K562 (cell line): ENCODE data around the gene NTN1. TPM values are rescaled to one million over a fixed set of nuclear protein-coding genes. Genes with fewer than 3 reads are reported as not detected.
A peak's percentile ranks its signal among the peaks of the same experiment; 100 is the strongest.

Experiments used
- ATAC-seq: fragments of 200-7000 bp; cut with Tn5 transposase; 3 replicates; pipeline ENCODE4 v1.9.1; 2020; ENCODE audit warnings: moderate library complexity
- BruUV-seq: library from RNA; stranded (reverse); fragments of 400-500 nt; replicated peaks from 2 replicates; lab custom pipeline; 2021; lab: Mats Ljungman, UMichigan
- CTCF ChIA-PET: fragments of 300-600 bp; formaldehyde crosslinking; extraction: SDS; loops from one replicate; lab custom pipeline; 2021; ENCODE audit warnings: low intra/inter-chr PET ratio; lab: Yijun Ruan, JAX
- POLR2A ChIA-PET: fragments of 300-600, 350-650 bp; sonication (Branson Sonifier 250); formaldehyde crosslinking; extraction: SDS; loops from one replicate; lab custom pipeline; 2021; ENCODE audit warnings: antibody characterized with exemption, inconsistent platforms; lab: Yijun Ruan, JAX
- DNase-seq, 4 experiments: peaks; one replicate each; pipeline versions ENCODE4 v3.0.0 to v3.0.0-alpha.2; 2011 to 2018; ENCODE audit warnings: low spot score in 3 of 4, mixed read lengths in 3 of 4; ENCODE audit errors: extremely low read depth in 1 of 4
- FAIRE-seq: peaks from 2 replicates; lab custom pipeline; 2011; peaks lifted over from hg19 to GRCh38; lab: Jason Lieb, UNC
- H2AFZ ChIP-seq: 2 replicates; pipeline ENCODE4 v1.6.0; 2011; ENCODE audit warnings: low read depth, low read length, control low read depth, inconsistent platforms
- H3K27ac ChIP-seq: fragments of 200-600 bp; 3 replicates; pipeline ENCODE4 v1.8.0; 2011; ENCODE audit warnings: low read depth, mild to moderate bottlenecking, control low read depth, inconsistent platforms, low read length, moderate library complexity, mixed read lengths; ENCODE audit errors: extremely low read depth
- H3K27me3 ChIP-seq, 2 experiments: fragments of 300-600 bp in 1 of 2; 2 replicates in 1 of 2; 3 replicates in 1 of 2; pipeline versions ENCODE4 v1.6.0 to v1.8.0; 2011; ENCODE audit warnings: inconsistent platforms in 2 of 2, low read length in 2 of 2, mild to moderate bottlenecking in 1 of 2, mixed read lengths in 1 of 2, moderate library complexity in 1 of 2; ENCODE audit not compliant: control insufficient read depth in 2 of 2, insufficient read depth in 2 of 2
- H3K36me3 ChIP-seq: fragments of 300-600 bp; 3 replicates; pipeline ENCODE4 v1.8.0; 2011; ENCODE audit warnings: mild to moderate bottlenecking, low read length, inconsistent platforms; ENCODE audit not compliant: control insufficient read depth, insufficient read depth
- H3K4me1 ChIP-seq, 2 experiments: fragments of 200-600 bp in 1 of 2; replicated peaks in 1 of 2; 2 replicates in 1 of 2; 3 replicates in 1 of 2; pipeline versions ENCODE4 v1.5.1 to v1.8.0; 2011; ENCODE audit warnings: inconsistent platforms in 2 of 2, low read length in 2 of 2, mild to moderate bottlenecking in 1 of 2, mixed read lengths in 1 of 2, moderate library complexity in 1 of 2; ENCODE audit not compliant: control insufficient read depth in 2 of 2, insufficient read depth in 2 of 2
- H3K4me2 ChIP-seq: 2 replicates; pipeline ENCODE4 v1.6.1; 2011; ENCODE audit warnings: low read length, control low read depth, inconsistent platforms, mixed read lengths; ENCODE audit not compliant: insufficient read depth
- H3K4me3 ChIP-seq: fragments of 200-600 bp; sonication (generic), shearing (Covaris generic); 2 replicates; pipeline ENCODE4 v1.5.1; 2016; ENCODE audit warnings: control low read depth, inconsistent platforms
- H3K79me2 ChIP-seq: fragments of 200-600 bp; 3 replicates; pipeline ENCODE4 v1.8.0; 2011; ENCODE audit warnings: low read length, inconsistent platforms; ENCODE audit not compliant: control insufficient read depth, insufficient read depth
- H3K9ac ChIP-seq, 2 experiments: 2 replicates each; pipeline versions ENCODE4 v1.6.0 to v1.6.1; 2011; ENCODE audit warnings: low read depth in 2 of 2, low read length in 2 of 2, control low read depth in 1 of 2, inconsistent platforms in 1 of 2, mild to moderate bottlenecking in 1 of 2, mixed read lengths in 1 of 2; ENCODE audit not compliant: insufficient read depth in 1 of 2
- H3K9me1 ChIP-seq: one replicate; pipeline ENCODE4 v1.6.0; 2011; ENCODE audit warnings: inconsistent platforms, mild to moderate bottlenecking, low read length, moderate library complexity; ENCODE audit not compliant: control insufficient read depth, insufficient read depth
- H3K9me3 ChIP-seq: replicated peaks from 2 replicates; pipeline ENCODE4 v1.5.1; 2011; ENCODE audit warnings: low read depth, low read length, inconsistent platforms; ENCODE audit not compliant: control insufficient read depth, insufficient read depth
- H4K20me1 ChIP-seq: replicated peaks from 2 replicates; pipeline ENCODE4 v1.6.1; 2011; ENCODE audit warnings: low read length, inconsistent platforms, mixed read lengths; ENCODE audit not compliant: control insufficient read depth, insufficient read depth
- CBFB ChIP-seq: sonication (generic); formaldehyde crosslinking; IDR thresholded peaks from 2 replicates; pipeline ENCODE4 v1.4.0; 2020; ENCODE audit warnings: mild to moderate bottlenecking, missing genetic modification reagents
- DLX4 ChIP-seq: fragments of 250-450 bp; sonication (Bioruptor Pico); IDR thresholded peaks from 2 replicates; pipeline ENCODE4 v1.6.1; 2021; ENCODE audit warnings: mild to moderate bottlenecking
- DPF2 ChIP-seq: fragments of 450-650 bp; IDR thresholded peaks from 2 replicates; pipeline ENCODE4 v1.6.1; 2016
- ESRRA ChIP-seq: fragments of 450-650 bp; IDR thresholded peaks from 2 replicates; pipeline ENCODE4 v1.6.1; 2014; ENCODE audit warnings: low read depth, mild to moderate bottlenecking, moderate library complexity, borderline replicate concordance
- HNRNPUL1 ChIP-seq: fragments of 200-400 bp; formaldehyde crosslinking; IDR thresholded peaks from 2 replicates; pipeline ENCODE4 v1.6.1; 2017; ENCODE audit warnings: low read length
- PHB ChIP-seq: fragments of 250-450 bp; sonication (Bioruptor Pico); IDR thresholded peaks from 2 replicates; pipeline ENCODE4 v1.5.0; 2021
- ZNF57 ChIP-seq: fragments of 450-650 bp; formaldehyde crosslinking; IDR thresholded peaks from 2 replicates; pipeline ENCODE4 v1.4.0; 2020; ENCODE audit warnings: mild to moderate bottlenecking, moderate library complexity
- ZNF586 ChIP-seq: fragments of 450-650 bp; formaldehyde crosslinking; conservative IDR thresholded peaks from 2 replicates; pipeline ENCODE4 v1.4.0; 2020; ENCODE audit warnings: mild to moderate bottlenecking, moderate library complexity
- ZNF780A ChIP-seq: fragments of 250-450 bp; sonication (Bioruptor Pico); IDR thresholded peaks from 2 replicates; pipeline ENCODE4 v1.5.0; 2021; ENCODE audit warnings: mild to moderate bottlenecking
- WGBS: fragments of 100-300 bp; shearing (Covaris generic); methylation state at CpG from one replicate; pipeline ENCODE4 v1.1.6; 2016; ENCODE audit warnings: low coverage, mixed read lengths; ENCODE audit not compliant: insufficient coverage; ENCODE audit errors: missing lambda C conversion rate; 5-methylcytosine and 5-hydroxymethylcytosine counted together
- in situ Hi-C: fragments of 300-500 bp; cut with MboI; formaldehyde crosslinking; loops from 4 replicates; pipeline ENCODE4 v1.15.0; 2018; ENCODE audit warnings: inconsistent platforms, mixed read lengths
- intact Hi-C: fragments of 100-400 bp; cut with micrococcal nuclease; formaldehyde crosslinking; loops from 2 replicates; pipeline ENCODE4 v1.14.2; 2022
- polyA plus RNA-seq, 8 experiments: library from polyadenylated mRNA; depleted of rRNA in 4 of 8; stranded (reverse) in 5 of 8; unstranded in 3 of 8; fragments of >200 nt; fragmentation: Nextera tagmentation in 2 of 8; fragmentation: Illumina TruSeq in 1 of 8; extraction: Ambion mirVana in 2 of 8; extraction: Trizol in 1 of 8; gene quantifications; 2 replicates each; pipeline versions ENCODE4 v1.2.1 to v1.2.3, GENCODE V29; 2011 to 2014; ENCODE audit warnings: inconsistent platforms in 1 of 8, missing spikeins in 1 of 8
- total RNA-seq, 7 experiments: library from RNA; depleted of rRNA in 6 of 7; stranded (reverse); fragments of >200 nt in 6 of 7; fragmentation: Illumina TruSeq in 2 of 7; extraction: Trizol in 2 of 7; gene quantifications; 2 replicates each; pipeline versions ENCODE4 v1.2.1 to v1.2.3, GENCODE V29; 2011 to 2021; ENCODE audit warnings: low replicate concordance in 1 of 7
- TF ChIP-seq, protein P1 (sequence below): sonication (generic); formaldehyde crosslinking; IDR thresholded peaks from 2 replicates; pipeline ENCODE4 v1.9.0; 2022; ENCODE audit warnings: mild to moderate bottlenecking, missing genetic modification reagents
- TF ChIP-seq, protein P2 (sequence below), 2 experiments: fragments of 150-350 bp in 1 of 2; IDR thresholded peaks; 2 replicates each; pipeline ENCODE4 v1.6.1; 2012 to 2016; ENCODE audit warnings: low read depth in 2 of 2, low read length in 2 of 2, mild to moderate bottlenecking in 1 of 2, moderate library complexity in 1 of 2
- TF ChIP-seq, protein P3 (sequence below): sonication (generic); formaldehyde crosslinking; IDR thresholded peaks from 2 replicates; pipeline ENCODE4 v1.8.0; 2022; ENCODE audit warnings: mild to moderate bottlenecking, missing genetic modification reagents

NTN1 gene
- total and polyA plus RNA-seq, 9 of the 15 experiments (the other 6 are each of a cell fraction or from before 2014, with no cell fraction given), result 0.02 TPM; not detected in 8

GRCh38 chr17:9144502-9145249 is 123.4 kb downstream of the NTN1 start:
- ChIA-PET CTCF (no interaction called here), POLR2A (interaction anchor here (1.3 kb wide), 1 partner anchor 13 kb away, joined by 3 read pairs; no protein-coding TSS in a partner anchor)
- 3% methylated on average over 15 of the region's 19 CpGs for WGBS
- FAIRE-seq (no peak), DNase-seq (peak in 2 of 4 experiments; percentile 9 to 10), ATAC-seq (no peak)
- H3K4me2 ChIP-seq, result no peak overlapping the region
- no peaks in the 10 kb centered on the region for H3K36me3 ChIP-seq
- intact Hi-C loops (no loop called here), in situ Hi-C loops (no loop called here)
- no peak overlapping the region for H2AFZ ChIP-seq
- TF ChIP-seq CBFB (CRISPR knock-in tag) (no peak), DLX4 (CRISPR knock-in tag) (no peak), ZNF586 (CRISPR knock-in tag) (no peak), HNRNPUL1 (no peak), ZNF780A (CRISPR knock-in tag) (no peak), DPF2 (no peak), ESRRA (no peak), ZNF57 (CRISPR knock-in tag) (no peak), PHB (CRISPR knock-in tag) (no peak)
- TF ChIP-seq, protein P1, sequence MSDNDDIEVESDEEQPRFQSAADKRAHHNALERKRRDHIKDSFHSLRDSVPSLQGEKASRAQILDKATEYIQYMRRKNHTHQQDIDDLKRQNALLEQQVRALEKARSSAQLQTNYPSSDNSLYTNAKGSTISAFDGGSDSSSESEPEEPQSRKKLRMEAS, result no peak
- TF ChIP-seq, protein P2, sequence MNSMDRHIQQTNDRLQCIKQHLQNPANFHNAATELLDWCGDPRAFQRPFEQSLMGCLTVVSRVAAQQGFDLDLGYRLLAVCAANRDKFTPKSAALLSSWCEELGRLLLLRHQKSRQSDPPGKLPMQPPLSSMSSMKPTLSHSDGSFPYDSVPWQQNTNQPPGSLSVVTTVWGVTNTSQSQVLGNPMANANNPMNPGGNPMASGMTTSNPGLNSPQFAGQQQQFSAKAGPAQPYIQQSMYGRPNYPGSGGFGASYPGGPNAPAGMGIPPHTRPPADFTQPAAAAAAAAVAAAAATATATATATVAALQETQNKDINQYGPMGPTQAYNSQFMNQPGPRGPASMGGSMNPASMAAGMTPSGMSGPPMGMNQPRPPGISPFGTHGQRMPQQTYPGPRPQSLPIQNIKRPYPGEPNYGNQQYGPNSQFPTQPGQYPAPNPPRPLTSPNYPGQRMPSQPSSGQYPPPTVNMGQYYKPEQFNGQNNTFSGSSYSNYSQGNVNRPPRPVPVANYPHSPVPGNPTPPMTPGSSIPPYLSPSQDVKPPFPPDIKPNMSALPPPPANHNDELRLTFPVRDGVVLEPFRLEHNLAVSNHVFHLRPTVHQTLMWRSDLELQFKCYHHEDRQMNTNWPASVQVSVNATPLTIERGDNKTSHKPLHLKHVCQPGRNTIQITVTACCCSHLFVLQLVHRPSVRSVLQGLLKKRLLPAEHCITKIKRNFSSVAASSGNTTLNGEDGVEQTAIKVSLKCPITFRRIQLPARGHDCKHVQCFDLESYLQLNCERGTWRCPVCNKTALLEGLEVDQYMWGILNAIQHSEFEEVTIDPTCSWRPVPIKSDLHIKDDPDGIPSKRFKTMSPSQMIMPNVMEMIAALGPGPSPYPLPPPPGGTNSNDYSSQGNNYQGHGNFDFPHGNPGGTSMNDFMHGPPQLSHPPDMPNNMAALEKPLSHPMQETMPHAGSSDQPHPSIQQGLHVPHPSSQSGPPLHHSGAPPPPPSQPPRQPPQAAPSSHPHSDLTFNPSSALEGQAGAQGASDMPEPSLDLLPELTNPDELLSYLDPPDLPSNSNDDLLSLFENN (IDR thresholded peaks at IDR 0.05; ENCODE audit: low read depth in 2 of 2, low read length in 2 of 2), result no peak
- TF ChIP-seq, protein P3, sequence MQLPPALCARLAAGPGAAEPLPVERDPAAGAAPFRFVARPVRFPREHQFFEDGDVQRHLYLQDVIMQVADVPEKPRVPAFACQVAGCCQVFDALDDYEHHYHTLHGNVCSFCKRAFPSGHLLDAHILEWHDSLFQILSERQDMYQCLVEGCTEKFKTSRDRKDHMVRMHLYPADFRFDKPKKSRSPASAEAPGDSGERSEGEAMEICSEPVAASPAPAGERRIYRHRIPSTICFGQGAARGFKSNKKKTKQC, result no peak
- peaks cover 0 to 11% of the 10 kb centered on the region in 2 experiments; a peak in 2 of 5 replicates for H3K27me3 ChIP-seq
- H3K9me3 ChIP-seq, result no peaks in the 10 kb centered on the region
- no peaks in the 10 kb centered on the region for H3K79me2 ChIP-seq
- BruUV-seq, result no TSS peak
- no peaks in the 10 kb centered on the region for H3K4me1 ChIP-seq
- no peaks in the 10 kb centered on the region for H4K20me1 ChIP-seq
- H3K27ac ChIP-seq, result no peak overlapping the region
- no peak overlapping the region for H3K9ac ChIP-seq
- no peaks in the 10 kb centered on the region for H3K9me1 ChIP-seq
- no peak overlapping the region for H3K4me3 ChIP-seq
